Fibroblast of skin of left biceps (primary cell): ENCODE results near the gene WDR7.

ENCODE experiments used
- DNase-seq, 2 experiments: peaks; one replicate each; pipeline ENCODE4 v3.0.0-alpha.2; 2013; ENCODE audit warnings: low read depth in 2 of 2

The WDR7 gene

DNA sequence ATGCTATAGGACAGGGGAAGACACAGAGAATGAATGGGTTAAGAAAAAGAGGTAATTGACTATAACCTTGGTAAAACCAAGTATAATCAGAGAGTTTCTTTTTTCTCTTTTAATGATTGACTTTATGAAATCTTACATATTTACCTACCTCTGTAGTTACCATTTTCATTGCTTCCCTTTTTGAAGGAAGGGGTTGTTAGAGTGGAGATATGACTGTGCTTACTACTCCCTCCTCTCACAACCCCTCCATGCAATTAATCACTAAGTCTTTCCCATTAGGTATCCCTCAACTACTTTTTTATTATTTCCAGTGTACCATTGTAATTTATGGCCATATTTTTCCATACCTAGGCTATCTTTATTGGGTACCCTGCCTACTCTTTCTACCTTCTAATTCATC lies 71.4 kb downstream of the WDR7 start:
- no peak for DNase-seq

DNA sequence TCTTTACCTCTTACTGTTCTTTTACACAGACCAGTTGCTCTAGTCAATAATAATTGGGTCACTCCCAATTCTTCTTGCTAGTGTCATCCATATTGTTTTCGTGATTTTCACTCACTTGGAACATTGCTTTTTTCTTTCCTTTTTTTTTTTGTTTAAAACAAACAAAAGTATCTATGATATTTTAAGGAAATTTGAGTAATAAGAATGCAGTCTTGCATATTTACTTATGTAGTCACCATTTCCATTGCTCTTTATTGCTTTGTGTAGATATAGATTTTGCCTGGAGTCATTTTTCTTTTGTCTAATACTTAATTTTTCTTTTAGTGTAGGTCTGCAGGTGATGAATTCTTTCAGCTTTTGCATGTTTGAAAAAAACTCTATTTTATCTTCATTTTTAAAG lies 71.9 kb downstream of the WDR7 start:
- DNase-seq, result no peak

DNA sequence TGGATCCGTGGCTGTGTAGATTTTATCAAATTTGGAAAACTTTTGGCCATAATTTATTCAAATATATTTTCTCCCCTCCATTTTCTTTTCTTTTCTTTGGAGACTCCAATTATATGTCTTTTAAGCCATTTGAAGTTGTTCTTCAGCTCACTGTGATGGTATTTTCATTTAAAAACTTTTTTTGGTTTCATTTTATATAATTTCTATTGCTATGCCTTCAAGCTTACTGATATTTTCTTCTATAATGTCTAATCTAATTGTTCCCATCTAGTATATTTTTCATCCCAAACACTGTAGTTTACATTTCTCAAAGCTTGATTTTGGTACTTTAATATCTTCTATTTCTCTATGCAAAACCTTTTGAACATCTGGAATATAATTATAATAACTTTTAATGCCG lies 72.5 kb downstream of the WDR7 start:
- DNase-seq, result no peak

DNA sequence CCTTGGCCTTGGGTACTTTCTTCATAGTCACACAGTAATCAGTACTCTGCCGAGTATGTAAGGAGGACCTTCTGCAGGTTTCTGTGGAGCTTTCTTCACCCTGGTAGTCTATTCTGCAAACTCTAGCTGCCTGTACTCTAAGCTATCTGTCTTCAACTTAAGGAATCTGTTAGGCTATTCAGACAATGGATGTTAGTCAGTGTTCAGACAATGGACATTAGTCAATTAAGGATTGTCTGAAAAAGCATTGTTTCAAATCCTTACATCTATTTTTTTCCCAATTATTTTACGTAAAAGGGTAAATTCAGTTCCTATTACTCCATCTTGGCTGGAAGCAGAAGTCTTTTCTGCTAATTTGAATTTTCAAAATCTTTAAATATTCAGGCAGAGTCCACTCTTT lies 75.7 kb downstream of the WDR7 start:
- no peak for DNase-seq

DNA sequence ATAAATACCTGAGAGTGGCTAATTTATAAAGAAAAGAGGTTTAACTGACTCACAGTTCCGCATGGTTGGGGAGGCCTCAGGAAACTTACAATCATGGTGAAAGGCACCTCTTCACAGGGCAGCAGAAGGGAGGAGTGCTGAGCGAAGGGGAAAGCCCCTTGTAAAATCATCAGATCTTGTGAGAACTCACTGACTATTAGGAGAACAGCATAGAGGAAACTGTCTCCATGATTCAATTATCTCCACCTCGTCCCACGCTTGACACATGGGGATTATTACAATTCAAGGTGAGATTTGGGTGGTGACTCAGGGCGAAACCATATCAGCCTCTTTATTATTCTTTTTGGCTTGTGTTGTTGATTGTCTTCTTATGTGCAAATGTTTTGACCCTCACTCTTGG lies 76.2 kb downstream of the WDR7 start:
- no peak for DNase-seq

DNA sequence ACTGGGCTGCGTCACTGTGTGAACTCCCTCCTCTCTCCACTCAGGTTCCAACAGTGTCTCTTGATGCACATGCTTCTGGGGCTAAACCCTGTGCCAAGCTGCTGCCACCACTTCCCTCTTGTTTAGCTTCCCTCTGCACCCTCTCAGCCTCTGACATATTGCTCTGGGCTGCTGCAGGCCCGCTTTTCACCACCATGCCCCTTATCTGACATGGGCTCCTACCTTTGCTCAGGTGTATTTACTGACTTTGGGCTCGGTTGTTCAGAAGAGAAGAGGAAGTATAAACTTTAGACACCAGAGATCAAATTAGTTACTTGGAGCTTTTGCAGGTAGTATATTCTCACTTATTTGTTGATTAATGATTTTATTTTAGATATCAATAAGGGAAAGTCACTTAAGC lies 77.6 kb downstream of the WDR7 start:
- DNase-seq, result no peak

DNA sequence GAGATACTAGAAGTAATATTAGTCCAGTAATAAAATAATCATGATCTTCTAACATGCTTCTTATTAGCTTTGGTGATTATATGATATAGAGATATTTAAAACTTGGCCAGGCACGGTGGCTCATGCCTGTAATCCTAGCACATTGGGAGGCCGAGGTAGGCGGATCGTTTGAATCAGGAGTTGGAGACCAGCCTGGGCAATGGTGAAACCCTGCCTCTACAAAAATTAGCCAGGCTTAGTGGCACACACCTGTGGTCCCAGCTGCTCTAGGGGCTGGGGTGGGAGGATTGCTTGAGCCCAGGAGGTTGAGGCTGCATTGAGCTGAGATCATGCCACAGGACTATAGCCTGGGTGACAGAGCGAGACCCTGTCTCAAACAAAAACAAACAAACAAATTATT lies 87.0 kb downstream of the WDR7 start:
- no peak for DNase-seq

DNA sequence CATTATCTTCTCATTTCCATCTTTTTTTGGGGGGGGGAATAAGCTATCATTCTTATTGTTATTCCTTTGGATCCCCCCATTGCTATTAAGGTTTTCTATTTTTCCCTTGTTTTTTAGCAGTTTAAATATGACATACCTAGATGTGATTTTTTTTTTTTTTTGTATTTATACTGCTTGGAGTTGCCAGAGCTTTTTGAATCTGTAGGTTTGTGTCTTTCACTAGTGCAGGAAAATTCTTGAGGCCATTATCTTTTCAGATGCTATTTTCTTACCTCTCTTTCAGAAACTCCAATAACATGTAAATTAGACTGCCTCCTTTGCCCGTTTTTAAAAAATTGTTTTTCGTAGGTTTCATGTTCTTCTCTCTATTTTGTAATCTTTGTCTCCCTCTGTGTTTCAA lies 88.6 kb downstream of the WDR7 start:
- no peak for DNase-seq

DNA sequence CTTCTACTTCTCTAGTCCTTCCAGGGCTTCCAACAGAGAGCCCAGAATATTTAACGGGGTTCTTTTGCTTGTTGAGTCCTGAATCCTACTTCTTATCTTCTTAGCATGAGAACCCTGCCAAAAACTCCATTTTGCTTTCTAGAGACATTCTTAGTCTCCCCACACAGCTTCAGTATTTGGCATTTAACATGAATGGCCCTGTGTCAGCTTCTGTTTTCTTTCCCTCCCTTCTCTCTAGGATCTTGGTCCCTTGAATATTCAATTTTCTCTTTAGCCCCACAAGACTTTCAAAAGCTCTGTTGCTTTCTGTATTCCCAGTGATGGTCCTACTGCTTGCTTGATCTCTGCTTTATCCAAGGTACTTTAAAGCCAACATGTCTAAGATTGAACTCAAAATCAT lies 89.5 kb downstream of the WDR7 start:
- no peak for DNase-seq

DNA sequence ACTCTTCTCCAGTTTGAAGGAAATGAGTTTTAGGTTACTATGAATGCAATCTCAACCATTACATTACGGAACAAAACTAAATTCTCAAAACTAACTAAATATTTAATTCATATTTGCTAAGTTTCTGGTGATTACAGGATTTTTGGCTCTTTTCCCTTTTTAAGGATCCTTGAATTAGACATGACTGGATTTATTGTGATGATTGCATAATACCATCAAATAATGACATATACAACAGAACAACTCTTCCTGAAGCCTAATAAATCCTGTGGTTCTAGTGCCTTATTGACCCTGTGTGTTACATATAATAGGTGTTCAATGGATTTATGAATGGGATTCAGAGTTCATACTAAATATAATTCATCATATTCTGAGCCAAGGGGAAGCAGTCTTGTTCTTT lies 90.5 kb downstream of the WDR7 start:
- DNase-seq, result no peak

DNA sequence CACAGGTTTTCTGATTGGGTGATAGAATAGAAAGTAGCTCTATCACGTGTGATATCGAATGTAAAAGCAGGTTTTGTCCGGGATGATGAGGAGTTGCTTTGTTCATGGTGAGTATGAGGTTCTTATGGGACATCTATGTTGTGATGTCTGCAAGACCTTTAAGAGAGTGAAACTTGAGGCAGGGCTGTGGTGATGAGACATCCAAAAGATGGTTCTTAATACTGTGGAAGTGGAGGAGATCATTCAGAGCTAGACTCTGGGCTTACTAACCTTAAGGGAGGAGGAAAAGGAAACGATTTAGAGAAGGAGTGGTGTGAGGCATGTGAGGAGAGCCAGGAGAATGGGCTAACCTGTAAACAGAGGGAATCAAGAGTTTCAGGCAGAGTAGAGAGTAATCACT lies 92.0 kb downstream of the WDR7 start:
- no peak for DNase-seq

DNA sequence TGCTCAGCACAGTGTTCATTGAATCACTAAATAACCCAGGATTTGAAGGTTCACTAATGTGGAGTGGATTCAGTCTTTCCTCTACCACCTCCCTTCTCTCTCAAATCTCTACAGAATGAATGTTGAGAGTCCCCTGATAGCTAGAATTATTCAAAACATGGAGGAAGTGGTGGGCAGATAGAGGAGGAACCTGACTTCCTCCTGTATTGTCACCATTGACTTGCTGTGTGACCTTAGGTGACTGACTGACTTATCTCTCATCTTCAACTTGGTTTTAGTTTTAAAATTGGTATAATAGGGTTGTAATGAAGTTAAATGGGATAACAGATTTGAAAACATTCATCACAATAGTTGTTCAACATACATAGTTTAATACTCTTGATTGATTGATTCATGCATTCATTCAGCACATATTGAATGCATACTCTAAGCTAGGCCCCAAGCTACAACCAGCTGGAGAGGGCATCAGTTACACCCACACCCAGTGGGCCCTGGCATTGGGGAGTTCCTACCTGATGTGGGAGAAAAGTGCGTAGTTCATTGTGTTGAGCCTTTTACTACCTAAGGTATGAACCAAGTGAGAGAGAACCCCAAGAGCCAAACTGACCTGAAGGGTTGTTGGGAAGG lies 96.0 kb downstream of the WDR7 start:
- DNase-seq, result no peak

DNA sequence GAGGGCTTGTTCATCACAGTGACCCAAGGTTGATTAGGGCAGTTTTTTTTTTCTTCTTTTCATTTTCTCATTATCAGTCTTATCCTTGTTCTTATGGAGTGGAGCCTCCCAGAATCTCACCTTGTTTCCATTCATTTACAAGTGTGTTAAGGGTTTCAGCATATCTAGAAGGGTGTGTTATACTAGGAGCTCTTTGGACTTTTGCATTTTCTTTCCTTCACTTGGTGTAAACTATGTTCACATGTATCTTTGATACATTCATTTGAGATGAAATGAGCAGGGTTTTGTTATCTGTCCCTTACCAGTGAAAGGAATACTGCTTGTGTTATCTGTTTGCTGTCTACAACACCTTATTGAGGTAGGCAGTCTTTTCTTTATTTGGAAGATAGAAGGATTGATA lies 96.7 kb downstream of the WDR7 start:
- DNase-seq, result no peak

DNA sequence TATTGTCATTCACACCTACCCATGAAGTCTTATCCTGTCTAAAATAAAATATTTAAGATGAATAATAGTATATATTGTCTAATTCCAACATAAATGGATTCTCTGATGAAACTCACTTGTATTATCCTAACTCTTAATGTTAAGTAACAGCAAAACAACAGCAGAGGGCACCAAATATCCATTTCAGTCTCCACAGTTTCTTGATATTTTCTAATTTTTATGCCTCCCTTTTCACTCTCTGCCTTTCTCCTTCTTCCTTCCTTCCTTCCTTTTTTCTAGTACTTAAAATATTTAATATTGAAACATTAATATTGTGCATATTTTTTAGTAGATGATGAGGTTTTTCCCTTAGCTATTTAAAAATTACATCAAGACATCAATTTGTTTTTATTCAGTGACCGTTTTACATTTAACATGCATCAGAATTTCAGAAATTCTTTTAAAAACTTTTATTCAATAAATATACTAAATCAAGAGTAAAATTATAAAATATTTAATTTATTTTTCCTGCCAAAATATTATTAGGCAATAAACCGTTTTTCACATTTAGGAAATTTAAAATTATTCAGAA lies 97.6 kb downstream of the WDR7 start:
- DNase-seq, result peak; percentile 1 to 9

DNA sequence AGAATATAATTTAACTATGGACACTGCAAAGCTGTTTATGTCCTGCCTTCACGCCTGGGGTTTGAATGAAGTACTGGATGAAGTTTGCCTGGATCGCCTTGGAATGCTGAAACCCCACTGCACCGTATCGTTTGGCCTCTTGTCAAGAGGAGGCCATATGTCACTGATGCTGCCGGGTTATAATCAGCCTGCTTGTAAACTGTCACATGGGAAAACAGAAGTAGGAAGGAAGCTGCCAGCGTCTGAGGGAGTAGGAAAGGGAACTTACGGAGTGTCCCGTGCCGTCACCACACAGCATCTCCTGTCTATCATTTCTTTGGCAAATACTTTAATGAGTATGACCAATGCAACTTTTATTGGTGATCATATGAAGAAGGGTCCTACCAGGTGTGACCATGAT lies 105.8 kb downstream of the WDR7 start:
- DNase-seq, result no peak

DNA sequence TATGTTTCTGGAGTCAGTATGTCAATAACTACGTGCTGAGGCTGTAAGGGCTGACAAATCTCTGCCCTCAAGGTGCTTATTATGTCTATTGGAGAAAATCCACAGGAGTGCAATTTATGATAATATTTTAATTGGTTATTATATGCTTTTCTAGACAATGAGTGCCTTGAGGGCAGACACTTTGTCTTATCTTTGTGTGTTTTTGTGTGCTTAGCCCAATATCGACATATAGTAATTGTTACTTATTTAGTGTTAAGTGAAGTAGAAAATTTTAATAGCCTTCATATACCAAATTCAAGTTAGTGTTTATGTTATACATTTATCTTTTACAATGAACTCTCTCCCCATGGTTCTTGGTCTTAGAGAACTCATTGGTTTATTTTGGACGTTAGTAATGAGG lies 118.9 kb downstream of the WDR7 start:
- DNase-seq, result no peak

DNA sequence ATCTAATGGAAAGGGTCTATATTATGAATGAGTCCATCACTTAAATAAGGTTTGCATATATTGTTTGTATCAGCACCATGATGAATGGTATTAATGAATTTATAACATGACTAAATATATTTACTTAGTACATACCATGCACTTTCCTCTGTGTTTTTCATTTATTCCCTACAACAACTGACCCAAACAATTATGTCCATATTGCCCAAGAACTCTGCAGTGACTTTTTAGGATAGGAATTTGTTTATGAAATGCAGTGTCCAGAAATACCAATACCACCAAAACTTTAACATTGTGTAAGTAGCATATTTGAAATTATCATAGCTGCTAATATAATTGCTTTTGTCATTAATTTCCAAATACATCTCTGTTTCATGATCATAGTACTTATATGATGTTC lies 119.7 kb downstream of the WDR7 start:
- DNase-seq, result no peak

DNA sequence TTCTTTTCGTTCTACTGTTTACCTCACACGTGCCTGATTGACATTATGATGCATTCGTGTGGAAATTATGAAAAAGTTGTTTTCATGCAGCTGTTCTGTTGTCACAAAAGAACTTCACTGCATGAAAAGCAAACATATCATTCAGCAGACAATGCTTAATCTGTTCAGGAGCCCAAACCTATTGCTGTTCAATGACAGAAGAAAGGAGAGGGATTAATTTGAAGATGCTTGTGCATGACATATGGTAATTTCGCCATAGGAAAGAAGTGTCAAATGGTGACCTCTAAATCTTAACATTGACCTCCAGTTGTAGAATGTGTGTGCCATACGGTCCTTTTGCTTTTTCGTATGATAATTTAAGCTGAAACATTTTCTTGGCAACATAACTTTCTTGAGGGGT lies 124.5 kb downstream of the WDR7 start:
- no peak for DNase-seq

DNA sequence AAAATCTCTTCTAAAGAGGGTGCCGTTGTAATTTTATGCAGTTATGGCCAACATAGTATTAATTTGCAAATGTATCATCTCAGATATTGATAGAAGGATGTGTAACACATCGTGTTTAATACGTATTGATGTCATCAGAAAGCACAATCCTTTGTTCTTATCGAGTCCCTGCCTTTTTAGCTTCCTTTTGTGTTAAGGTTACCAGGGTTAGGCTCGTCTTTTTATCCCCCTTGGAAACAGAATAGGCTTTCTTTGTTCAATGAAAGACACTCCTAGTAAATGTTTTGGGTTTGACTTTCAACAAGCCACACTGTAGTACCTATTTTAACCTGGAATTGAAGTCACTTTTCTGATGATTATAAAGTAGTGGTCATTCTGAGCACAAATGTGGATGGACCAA lies 136.2 kb downstream of the WDR7 start:
- no peak for DNase-seq

DNA sequence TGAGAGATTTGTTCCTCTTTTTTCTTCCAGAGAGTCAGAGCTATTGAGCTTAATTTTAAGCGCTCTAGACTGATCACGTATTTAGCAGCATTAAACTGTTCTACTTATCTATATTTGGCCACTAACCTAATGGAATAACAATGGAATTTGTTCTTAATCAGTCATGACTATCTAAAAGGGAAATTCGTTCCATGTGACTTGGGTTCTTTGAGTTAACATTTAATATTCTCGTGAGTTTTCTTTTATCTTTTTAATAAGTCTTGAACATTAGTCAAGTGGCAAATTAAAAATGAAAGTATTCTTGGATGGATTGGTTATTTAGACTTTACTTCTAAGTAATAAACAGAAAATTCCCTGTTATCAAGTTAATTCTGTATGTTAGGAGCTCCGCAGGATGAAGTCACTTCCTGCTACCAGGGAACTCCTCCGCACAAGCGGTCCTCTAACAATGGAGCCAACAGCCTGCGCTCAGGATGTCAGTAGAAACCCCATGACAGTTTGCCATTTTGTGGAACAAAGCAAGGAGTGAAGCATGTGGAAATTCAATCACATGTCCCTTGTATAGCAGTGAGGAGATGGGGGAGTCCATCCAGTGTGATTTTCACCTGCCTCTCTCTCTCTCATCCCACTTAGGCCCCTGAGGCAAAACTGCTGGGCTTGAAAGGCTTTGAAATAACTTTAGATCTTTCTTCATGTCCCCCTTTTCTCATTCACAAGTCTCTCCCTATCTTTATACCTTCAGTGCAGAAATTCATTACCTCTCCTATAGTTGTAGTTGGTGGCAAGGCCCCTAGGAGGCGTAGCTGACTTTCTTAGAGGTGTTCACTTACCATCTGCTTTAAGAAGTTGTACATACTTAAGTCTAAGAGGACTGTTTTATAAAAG lies 138.1 kb downstream of the WDR7 start:
- DNase-seq, result no peak

DNA sequence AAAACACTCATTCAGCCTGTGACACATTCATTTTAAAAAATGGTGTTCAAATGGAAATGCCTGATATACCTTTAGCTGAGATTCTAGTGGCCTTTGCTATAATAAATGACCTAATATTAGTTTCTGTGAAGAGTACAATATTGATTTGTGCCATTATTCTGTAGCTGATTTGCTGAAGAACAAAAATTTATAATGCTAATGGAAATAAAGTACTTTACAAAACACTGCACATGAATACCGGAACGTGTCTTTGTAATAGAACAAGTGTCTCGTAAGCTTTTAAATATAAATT lies 138.7 kb downstream of the WDR7 start:
- no peak for DNase-seq

DNA sequence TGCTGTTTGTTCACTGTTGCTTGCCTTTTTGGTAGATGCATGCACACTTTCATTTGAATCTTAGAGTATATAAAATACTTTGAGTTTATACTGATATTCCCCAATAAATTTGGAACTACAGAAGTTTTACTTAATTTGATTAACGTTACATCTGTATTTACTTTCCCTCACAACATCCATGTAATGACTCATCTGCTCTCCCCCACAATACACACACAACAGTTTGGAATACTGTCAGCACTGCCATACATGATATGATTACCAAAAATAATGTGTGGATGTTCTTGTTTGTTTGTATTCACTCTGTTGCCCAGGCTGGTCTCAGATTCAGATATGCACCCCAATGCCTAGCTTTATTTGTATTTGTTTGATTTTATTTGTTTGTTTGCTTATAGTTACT lies 144.2 kb downstream of the WDR7 start:
- no peak for DNase-seq

DNA sequence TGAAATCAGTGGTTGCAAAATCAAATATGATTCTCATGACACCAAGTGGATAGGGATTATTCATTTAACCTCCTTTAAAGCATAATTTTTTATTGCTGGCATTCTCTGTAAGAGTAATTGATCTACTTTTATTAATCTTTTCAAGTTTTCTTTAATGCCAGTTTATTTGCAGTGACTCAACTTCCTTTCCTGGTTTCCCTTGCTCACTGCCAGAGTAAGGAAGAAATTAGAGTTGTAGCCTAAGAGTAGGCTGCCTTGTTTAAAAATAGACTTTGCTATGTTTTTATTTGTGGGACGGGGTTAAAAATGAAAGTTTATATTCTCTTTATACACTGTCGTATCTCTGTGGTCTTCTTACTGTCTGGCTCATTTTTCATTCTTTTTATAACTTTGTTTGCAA lies 148.6 kb downstream of the WDR7 start:
- DNase-seq, result no peak

DNA sequence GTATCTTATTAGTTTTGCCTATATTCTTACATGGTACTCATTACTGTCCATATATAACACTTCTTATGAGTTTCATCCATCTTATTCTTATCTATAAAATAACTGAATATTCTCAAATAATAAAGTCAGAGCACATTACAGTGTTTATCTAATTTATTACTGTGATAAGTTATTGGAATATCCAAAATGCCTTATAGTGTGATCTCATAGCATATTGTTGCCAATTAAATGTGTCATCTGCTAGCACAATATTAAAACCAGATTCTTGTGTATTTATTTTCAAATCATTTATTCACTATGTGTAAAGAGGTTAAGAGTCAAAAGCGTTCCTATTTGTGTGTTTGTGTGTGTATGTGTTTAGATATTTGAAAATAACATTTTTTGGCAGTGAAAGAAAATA lies 151.9 kb downstream of the WDR7 start:
- peak; percentile 12 to 23 for DNase-seq
